IPS-NIHi7 (cell line): ENCODE data around the gene CHRD.

Experiments
- DNase-seq: peaks from one replicate; pipeline ENCODE4 v3.0.0; 2012; ENCODE audit warnings: mixed read lengths; ENCODE audit errors: extremely low spot score

The CHRD gene

DNA sequence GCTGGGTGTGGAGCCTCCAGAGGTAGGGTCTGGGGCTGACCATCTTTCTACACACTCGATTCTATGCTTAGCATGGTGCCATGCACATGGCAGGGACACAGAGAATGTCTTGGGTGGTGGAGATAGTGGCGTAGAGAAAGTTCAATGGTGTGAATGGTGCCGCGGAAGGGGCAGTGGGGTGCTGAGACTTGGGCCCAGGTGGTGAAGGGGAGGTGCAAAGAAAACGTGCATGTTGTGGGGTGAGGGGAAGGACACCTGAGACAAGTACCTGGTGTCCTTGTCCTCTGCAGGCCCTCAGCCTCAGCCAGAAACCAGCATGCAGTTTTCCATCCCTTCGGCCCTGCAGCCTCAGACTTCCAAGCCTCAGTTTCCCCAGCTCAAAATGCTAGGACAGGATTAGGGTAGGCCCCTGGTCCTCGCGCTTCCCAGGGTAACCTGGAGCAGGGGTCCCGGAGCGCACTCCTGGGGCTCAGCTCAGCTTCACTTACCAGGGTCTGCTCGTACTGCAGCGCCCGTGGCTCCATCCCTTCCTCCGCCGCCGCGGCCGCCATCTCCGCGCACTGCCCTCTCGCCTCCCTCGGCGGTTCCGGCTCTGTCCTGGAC lies 18.8 kb upstream of the CHRD start:
- DNase-seq: no peak

DNA sequence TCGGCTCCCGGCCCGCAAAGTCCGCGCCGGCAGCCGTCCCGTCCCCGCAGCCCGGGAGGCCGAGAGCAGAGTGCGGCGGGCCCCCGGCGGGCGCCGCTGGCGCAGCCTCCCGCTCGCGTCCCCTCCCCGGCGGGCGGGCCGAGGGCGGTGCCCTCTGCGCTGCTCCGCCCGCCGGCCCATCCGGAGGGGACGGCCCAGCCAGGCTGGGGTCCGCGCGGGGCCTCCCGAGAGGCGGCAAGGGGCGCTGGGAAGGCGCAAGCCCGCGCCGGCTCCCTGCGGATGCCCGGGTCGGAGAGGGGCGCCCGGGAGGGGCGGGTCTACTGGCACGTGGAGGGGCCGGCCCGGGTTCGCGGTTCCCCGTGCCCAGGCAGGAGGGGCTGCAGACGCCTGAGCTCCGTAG lies 18.3 kb upstream of the CHRD start, which contains the start of the genes CLCN2 and POLR2H:
CLCN2 (minus strand) TSS at position 74 of the 400 bp plus-strand sequence. CDS start 126 bp downstream, outside the sequence.
POLR2H (plus strand) TSS at position 179 of the 400 bp plus-strand sequence. CDS start 1,783 bp downstream, outside the sequence.
- DNase-seq: peak; percentile 66

DNA sequence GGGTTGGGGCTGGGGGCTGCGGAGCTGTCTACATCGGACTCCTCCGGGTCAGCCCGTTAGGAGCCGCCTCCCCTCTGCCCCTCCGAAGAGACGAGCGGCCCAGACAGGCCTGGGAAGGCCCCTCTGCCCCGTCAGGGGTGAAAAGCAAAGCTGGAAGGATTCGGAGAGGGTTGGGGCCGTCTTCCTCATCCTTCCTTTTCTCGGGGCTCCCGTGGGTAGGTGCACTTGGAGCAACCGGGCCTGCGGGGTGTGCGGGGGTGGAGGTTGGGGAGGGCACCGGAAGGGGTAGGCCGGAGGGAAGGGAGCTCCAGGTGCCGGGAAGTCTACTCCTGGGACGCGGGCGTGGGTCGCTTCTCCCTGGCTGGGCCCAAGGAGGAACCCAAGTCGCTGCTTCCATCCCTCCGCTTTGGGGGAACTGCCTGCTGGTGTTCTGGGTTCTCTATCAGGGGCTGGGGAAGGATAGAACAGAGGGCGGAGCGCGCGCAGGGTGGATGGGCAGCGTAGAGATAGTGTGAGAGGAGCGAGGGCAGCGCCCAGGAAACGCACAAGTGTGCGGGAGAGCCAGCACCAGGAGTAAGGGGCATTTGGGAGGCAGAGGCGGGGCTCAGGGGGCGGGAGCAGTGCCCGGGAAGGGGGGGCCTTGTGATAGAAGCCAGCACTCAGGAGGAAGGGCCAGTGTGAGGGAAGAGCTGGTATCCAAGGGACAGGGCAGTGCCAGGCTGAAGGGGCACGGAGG lies 17.8 kb upstream of the CHRD start:
- peak; percentile 35 for DNase-seq

DNA sequence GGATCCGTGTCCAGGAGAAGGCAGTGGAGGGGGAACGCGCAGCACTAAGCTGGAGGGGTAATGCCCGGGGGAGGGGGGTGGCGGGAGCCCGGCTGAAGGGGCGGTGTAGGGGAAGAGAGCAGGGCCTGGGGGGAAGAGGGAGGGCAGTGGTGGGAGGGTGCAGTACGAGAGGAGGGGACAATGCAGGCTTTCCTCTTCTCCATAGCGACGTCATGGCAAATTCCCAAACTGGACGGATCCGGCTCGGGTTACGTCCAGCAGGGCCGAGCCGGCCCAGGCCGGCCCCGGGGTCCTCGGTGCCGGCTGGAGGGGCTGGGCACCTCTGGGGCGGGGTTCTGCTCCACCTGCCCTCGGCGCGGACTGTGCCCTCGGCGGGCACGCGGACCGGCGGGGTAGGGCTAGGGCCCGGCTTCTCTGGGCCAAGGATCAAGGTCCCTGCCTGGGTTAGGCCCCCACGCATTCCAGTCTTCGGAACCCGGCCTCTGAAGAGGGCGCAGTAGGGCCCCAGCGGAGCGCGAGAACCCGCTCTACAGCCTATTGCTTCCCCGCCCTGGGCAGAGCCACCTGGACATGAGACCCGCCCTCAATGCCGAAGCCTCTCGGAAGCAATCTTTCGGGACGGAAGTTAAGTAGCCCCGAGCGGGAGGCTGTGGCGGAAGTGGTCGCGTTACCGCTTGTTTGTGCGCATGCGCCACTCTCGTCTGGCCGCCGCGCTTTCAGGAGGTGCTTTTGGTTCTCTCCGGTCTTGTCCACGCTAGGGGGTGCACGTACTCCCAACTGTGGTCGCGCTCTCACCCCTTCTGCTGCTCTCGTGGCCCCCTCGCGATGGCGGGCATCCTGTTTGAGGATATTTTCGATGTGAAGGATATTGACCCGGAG lies 16.9 kb upstream of the CHRD start:
- peak; percentile 95 for DNase-seq

DNA sequence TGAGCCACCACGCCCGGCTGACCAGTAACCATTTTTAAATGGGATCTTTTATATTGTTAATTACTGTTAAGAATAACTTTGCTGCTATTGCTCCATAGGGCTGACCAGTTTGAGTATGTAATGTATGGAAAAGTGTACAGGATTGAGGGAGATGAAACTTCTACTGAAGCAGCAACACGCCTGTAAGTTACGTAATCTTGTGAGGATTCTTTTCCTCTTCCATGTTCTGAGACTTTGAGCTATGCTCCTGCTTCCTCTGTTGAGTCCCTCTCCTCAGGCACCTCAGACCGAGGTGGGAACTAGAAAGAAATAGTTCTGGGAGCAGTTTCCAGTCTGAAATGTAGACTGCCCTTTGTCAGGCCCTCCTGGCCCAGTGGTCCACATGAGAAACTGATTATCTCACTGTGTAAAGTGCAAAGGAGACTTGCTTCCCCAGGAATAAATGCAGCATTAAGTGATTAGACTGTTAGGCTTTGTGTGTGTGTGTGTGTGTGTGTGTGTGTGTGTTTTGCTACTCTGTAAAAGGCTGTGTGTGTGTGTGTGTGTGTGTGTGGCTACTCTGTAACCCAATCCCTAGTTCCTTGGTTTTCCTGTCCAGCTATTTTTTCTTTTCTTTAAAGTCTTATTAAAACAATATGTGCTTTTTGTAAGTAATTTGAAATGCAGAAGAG lies 13.1 kb upstream of the CHRD start:
- no peak for DNase-seq

DNA sequence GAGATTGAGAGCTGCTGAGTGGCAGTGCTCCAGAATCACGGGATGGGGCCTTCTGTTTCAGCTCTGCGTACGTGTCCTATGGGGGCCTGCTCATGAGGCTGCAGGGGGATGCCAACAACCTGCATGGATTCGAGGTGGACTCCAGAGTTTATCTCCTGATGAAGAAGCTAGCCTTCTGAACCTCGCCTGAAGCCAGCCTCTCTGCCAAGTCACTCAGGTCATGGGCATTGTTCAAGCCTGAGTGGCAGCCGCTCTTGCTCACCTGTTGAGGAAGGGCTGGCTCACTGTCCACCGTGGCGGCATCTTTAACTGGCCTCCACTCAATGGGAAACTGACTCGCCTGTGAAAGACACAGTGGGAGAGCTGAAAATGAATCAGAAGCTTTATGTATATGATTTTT lies 11.7 kb upstream of the CHRD start:
- DNase-seq: no peak

DNA sequence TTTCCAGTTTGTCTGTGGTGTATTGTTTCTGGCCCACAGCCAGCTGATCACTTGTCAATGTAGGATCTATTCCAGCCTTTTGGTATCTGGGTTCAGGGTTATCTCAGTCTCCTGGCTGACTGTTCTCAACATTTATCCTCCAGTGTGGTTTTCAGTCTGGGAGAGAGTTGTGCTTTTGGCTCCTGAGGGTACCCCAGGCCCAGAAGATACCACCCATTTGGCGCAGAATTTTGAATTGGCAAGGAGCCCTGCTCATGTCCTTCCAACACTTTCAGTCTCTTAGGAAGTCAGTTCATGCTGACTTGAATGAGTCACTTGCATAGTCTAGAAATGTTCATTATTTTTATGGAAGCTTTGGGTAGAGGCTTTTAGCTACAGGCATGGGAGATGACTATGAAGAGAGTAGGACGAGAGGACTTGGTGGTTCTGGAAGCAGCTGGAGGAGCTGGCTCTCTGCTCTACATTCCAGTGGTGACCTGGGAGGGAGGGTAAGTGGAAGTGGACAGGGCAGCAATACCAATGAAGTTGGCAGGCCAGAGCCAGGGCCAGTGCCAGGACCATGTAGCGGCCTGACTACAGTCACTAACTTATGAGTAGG lies 11.2 kb upstream of the CHRD start:
- no peak for DNase-seq

DNA sequence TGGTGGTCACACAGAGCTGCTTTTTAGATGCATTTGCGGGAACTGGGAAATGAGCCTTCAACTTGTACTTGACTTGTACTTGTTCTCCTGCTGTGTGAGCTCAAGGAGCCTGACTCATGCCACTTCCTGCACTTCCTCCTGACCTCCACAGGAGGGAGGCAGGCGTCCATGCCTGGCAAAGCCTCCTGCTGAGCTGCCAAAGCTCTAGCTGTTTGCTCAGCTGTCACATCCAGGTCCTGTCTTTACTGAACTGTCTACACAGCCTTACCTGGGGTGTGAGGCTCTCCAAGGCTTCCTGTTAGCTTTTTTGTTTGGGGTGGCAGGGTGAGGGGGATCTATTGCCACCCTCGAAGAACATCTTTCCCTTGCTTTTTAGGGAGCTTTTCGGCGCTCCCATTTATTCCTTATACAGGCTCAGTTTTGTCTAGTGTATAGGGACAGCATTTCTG lies 8.3 kb upstream of the CHRD start:
- DNase-seq: peak; percentile 89

DNA sequence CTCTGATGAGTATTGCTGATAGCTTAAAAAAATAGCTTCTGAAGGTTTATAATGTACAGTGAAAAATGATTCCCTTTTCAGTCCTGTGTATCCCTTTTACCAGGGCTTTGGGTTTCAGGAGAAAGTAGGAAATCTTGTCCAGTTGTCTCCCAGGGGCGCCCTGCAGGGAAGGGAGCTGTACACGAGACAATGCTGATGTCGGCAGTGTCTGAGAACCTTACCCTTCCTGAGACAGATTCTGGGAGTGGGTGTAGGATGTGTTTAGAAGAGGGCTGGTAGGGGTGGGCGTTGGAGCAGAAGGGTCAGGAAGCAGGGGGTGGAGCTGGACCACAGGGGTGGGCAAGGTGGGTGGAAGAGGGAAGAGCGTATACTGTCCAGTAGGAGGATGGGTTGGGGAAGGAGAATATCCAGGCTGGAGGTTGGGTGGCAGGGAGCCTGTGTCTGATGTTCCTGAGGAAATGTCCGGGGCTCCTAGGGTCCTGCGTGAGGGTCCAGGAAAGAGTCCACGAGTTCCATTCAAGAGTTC lies 7.5 kb upstream of the CHRD start:
- DNase-seq: no peak

DNA sequence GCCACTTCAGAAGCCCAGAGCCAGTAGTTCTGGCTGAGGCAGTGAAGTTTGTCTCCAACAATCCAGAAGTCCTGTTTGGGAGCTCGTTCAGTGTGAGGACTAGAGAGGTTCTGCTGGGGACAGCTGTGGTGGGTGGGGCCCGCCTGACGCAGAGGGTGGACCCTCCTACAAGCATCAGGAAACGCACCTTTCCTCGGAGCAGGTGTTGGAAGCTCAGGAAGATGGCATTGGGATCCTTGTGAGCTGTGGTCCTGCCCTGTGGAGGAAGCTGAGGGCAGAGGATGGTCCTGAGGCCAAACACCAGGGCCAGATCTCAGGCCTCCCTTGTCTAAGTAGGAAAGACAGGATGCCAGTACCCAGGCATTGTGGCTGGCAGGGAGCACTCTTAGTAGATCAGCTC lies 6.9 kb upstream of the CHRD start:
- no peak for DNase-seq

DNA sequence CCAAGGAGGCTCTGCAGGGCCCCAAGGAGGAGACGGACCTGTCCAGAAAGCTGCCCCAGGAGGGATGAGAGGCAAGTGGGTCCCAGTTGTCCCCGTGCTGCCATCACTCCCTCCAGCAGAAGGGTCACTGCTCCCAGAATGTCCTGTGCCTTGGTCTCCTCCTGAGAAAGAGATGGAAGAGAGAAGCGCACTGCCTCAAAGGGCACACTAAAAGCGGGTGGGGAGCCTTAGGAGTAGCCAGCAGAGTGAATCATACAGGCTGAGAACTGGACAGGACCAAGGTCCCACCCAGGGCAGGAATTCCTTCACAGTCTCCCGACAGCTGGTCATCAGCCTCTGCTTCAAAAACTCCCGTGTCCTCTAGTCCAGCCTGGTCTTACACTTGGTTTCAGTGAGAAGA lies 6.4 kb upstream of the CHRD start:
- no peak for DNase-seq

DNA sequence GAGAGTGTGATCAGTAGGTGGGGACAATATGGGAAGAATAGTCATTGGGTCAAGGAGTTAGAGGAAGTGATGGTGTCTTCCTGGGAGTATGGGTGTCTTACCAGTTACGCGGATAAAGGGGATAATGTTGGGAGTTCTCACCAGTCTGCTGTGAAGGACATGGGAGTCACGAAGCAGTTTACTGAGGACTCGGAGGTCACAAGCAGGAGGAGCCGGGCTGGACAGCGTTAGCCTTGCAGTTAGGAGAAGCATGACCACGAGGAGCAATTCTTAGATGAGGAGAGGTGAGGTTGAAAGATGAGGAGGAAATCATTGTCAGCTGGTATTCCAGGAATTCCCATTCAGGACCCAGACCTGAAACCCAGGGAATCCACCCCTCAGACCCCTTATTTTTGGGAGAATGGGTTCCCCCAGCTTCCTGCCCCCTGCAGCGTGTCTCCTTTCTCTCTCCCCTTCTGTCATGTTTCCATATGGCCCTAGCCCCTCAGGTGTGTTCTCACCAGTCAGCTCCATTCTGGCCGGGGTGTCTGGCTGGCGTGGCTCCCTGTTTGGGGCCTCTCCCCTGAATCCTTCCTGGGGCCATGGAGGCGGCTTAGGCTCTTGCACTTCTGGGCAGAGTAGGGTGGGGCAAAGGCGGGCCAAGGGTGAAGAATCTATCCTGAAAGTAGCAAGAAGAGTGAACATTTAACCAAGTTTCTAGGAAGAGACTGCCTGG lies 4.0 kb upstream of the CHRD start:
- DNase-seq: no peak

DNA sequence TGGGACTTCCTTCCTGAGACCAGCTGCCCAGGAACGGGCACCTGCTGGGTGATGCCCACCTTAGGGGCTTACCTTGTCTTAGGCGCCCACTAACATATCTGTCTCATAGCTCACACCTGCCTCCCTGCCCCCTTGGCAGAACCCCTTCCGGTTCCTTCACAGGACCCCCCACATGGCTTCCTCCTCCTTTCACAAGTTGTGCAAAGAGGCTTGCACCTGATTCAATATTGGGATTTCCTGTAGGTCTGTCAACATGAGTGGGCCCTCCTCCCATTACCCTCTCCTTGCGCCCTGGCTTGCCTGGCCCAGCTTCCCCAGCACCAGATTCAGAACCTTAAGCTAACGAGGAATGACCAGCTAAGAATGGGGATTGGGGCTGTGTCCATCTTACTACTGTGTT lies 2.5 kb upstream of the CHRD start:
- DNase-seq: no peak

DNA sequence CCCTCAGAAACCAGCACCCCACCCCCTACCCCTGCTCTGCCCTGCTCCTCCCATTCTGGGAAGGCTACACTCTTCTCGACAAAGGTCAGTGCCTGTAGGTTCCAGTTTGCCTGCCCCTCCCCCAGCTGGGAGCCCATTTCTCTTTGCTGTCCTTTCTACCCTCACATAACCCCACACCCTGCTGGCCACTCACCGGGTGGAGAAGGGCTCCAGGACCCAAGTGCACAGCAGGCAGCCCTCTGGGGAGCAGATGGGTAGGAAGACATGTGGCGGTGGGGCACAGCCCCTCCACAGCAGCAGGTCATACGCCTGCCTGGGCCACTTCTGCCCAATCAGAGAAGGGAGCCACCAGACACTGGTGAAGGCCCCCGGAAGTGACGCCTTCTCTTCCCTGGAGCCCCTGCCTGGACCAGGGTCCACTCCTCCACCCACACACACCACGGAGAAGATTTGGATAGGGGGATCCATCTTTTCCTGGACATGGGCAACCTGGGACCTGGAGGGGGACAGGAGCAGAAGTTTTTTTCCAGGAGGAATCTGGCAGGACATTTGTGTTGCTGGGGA lies 1.9 kb upstream of the CHRD start, which contains the start of gene THPO:
THPO (minus strand) TSS at position 326 of the 564 bp plus-strand sequence. CDS start 1,948 bp downstream, outside the sequence.
- peak; percentile 49 for DNase-seq

DNA sequence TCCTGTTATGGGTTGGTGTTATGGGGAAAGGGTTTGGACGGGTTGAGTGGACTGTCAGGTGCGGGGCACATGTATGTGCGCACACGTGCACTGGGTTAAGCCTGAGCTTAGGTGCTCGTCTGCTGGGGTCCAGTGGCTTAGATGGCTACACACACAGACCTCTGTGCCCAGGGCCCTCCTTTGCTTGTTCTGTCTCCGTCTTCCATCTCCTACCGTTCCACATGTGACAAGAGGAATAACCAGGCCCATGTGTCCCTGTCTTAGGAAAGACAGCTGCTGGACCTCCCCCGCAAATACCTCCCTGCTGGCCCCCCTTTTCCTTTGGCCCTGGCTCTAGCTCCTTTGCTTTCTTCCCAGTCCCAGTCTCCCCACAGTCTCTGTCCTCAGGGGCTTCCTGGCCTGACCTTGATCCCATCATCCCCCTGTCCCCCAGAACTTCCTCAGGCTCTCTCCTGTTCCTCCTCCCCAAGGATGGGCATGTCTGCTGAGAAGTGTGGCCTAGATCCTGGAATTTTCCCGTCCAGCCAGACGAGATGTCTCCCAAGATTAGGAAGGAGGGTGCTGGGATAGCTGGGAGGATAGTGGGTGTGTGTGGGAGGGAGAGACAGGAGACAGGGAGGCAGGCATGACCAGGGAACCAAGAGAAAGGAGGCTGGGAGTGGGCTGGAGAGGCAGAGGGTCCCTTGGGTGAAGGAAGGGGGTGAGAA lies 1.1 kb upstream of the CHRD start:
- no peak for DNase-seq

DNA sequence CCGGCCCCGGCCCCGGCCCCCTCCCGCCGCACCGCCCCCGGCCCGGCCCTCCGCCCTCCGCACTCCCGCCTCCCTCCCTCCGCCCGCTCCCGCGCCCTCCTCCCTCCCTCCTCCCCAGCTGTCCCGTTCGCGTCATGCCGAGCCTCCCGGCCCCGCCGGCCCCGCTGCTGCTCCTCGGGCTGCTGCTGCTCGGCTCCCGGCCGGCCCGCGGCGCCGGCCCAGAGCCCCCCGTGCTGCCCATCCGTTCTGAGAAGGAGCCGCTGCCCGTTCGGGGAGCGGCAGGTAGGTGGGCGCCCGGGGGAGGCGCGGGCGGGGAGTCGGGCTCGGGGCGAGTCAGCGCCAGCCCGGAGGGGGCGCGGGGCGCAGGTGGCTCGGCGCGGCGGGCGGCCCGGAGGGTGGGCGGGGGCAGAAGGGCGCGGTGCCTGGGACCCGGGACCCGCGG lies 352 bp downstream of the CHRD start:
- peak; percentile 84 for DNase-seq

DNA sequence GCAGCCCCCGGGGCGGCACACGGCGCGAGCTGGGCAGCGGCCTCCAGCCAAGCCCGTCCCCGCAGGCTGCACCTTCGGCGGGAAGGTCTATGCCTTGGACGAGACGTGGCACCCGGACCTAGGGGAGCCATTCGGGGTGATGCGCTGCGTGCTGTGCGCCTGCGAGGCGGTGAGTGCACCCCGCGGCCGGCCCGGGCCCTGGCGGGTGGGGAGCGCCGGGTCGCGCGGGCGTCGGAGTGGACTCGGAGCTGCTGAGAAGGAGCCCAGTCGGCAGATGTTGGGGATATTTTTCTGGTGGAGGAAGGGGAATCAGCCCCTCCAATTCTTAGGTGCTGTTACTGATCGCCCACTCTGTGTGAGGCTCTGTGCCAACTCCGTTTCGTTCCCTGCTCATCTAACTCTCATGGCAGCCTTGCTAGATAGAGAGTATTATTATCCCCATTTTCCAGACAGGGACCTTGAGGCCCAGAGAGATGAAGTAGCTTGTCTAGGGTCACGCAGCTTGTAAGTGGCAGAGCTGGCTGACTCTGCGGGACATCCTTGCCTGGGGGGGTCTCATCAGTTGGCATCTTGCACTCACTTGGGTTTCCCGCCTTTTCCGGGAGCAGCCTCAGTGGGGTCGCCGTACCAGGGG lies 890 bp downstream of the CHRD start:
- DNase-seq: no peak
